Endothelial cell of hepatic sinusoid (primary cell): Measurements from ENCODE around the gene CELSR1.

Experiments used
- in situ Hi-C: cut with HindIII; loops from 2 replicates; pipeline ENCODE4 v1.10.0; 2017; ENCODE audit warnings: low sequenced_read_pairs

CELSR1 gene

GRCh38 chr22:46432164-46433068, 105.0 kb downstream of the CELSR1 start:
- in situ Hi-C loops = loop anchor here (25.0 kb wide), 1 partner anchor 295 kb away; no protein-coding TSS in a partner anchor

GRCh38 chr22:46430961-46431838, 106.2 kb downstream of the CELSR1 start:
- in situ Hi-C loops = loop anchor here (25.0 kb wide), 1 partner anchor 294 kb away; no protein-coding TSS in a partner anchor

GRCh38 chr22:46429325-46429853, 108.0 kb downstream of the CELSR1 start:
- in situ Hi-C loops = loop anchor here (25.0 kb wide), 1 partner anchor 292 kb away; no protein-coding TSS in a partner anchor

- in situ Hi-C loops = loop anchor here (25.0 kb wide), 1 partner anchor 291 kb away; no protein-coding TSS in a partner anchor
These were observed 108.7 kb downstream of the CELSR1 start for GRCh38 chr22:46428602-46429324.

GRCh38 chr22:46428171-46428570, 109.2 kb downstream of the CELSR1 start:
- in situ Hi-C loops = loop anchor here (25.0 kb wide), 1 partner anchor 291 kb away; no protein-coding TSS in a partner anchor

- in situ Hi-C loops = loop anchor here (25.0 kb wide), 1 partner anchor 288 kb away; no protein-coding TSS in a partner anchor
These were observed 112.4 kb downstream of the CELSR1 start for GRCh38 chr22:46425016-46425415.

GRCh38 chr22:46424496-46424895, 112.9 kb downstream of the CELSR1 start:
- in situ Hi-C loops = no loop called here

GRCh38 chr22:46422896-46423295, 114.5 kb downstream of the CELSR1 start:
- in situ Hi-C loops = no loop called here

- in situ Hi-C loops = no loop called here
These were observed 116.2 kb downstream of the CELSR1 start for GRCh38 chr22:46421267-46421666.

GRCh38 chr22:46419754-46420571, 117.5 kb downstream of the CELSR1 start:
- in situ Hi-C loops = no loop called here

- in situ Hi-C loops = no loop called here
These were observed 118.6 kb downstream of the CELSR1 start for GRCh38 chr22:46418827-46419226.

GRCh38 chr22:46417769-46418168, 119.7 kb downstream of the CELSR1 start:
- in situ Hi-C loops = no loop called here

- in situ Hi-C loops = no loop called here
These were observed 120.4 kb downstream of the CELSR1 start for GRCh38 chr22:46416891-46417580.

GRCh38 chr22:46416520-46416871, 120.9 kb downstream of the CELSR1 start:
- in situ Hi-C loops = no loop called here

GRCh38 chr22:46415776-46416519, 121.5 kb downstream of the CELSR1 start:
- in situ Hi-C loops = no loop called here

- in situ Hi-C loops = no loop called here
These were observed 122.7 kb downstream of the CELSR1 start for GRCh38 chr22:46414704-46415103.

GRCh38 chr22:46413725-46414379, 123.6 kb downstream of the CELSR1 start:
- in situ Hi-C loops = no loop called here

- in situ Hi-C loops = no loop called here
These were observed 126.1 kb downstream of the CELSR1 start for GRCh38 chr22:46411347-46411746.
